Left lobe of liver (tissue), 2 donors: ENCODE results near the gene ITGB7. TPM values are rescaled to one million over a fixed set of nuclear protein-coding genes. Genes with fewer than 3 reads are reported as not detected.
A peak's percentile ranks its signal among the peaks of the same experiment; 100 is the strongest.
"Not testable (repeated sequence)": the region's sequence is repeated elsewhere in the genome, so short reads cannot be mapped to it uniquely, and the experiment has no call there.

Experiments
- ATAC-seq: fragments of 200-7000 bp; cut with Tn5 transposase; one replicate; pipeline ENCODE4 v1.9.1; 2020; ENCODE audit warnings: mild to moderate bottlenecking, moderate library complexity
- DNase-seq: peaks from one replicate; pipeline ENCODE4 v3.0.0-alpha.2; 2020; ENCODE audit warnings: low spot score
- total RNA-seq: library from RNA; stranded (reverse); gene quantifications from one replicate; pipeline ENCODE4 v1.2.1, GENCODE V29; 2021
- donor health status: DM: no; HTN: no; CAD: no; lungs with moderate emphysema.
- donor health status: DM: no; HTN: yes; CAD: no.

The ITGB7 gene
- total RNA-seq, 1 donor from 2014 or later: 8.6 TPM

GRCh38 chr12:53180931-53181645 is 26.0 kb downstream of the ITGB7 start:
- DNase-seq: peak; percentile 78
- ATAC-seq: peak; percentile 73

- peak; percentile 94 for ATAC-seq
- DNase-seq: peak; percentile 98
Measured at GRCh38 chr12:53180220-53180930, 26.7 kb downstream of the ITGB7 start, which contains the start of the genes CSAD and ZNF740. CSAD (minus strand) TSS chr12:53180925; CDS start chr12:53173470, 7,455 bp downstream. ZNF740 (plus strand) TSS chr12:53180722; CDS start chr12:53181984, 1,262 bp downstream.

GRCh38 chr12:53179687-53180219 is 27.3 kb downstream of the ITGB7 start:
- DNase-seq: no peak
- ATAC-seq: peak; percentile 20

GRCh38 chr12:53178803-53179202 is 28.2 kb downstream of the ITGB7 start:
- peak; percentile 36 for DNase-seq
- not testable (repeated sequence) for ATAC-seq

GRCh38 chr12:53177447-53177846 is 29.6 kb downstream of the ITGB7 start:
- ATAC-seq: not testable (repeated sequence)
- DNase-seq: peak; percentile 74

GRCh38 chr12:53176750-53177149 is 30.3 kb downstream of the ITGB7 start:
- DNase-seq (peak; percentile 18), ATAC-seq (no peak)

GRCh38 chr12:53174881-53175491 is 32.1 kb downstream of the ITGB7 start:
- DNase-seq (peak; percentile 95), ATAC-seq (peak; percentile 78)

GRCh38 chr12:53173085-53173715 is 33.9 kb downstream of the ITGB7 start:
- DNase-seq (peak; percentile 36), ATAC-seq (no peak)

GRCh38 chr12:53172352-53172751 is 34.7 kb downstream of the ITGB7 start:
- peak; percentile 38 for DNase-seq
- no peak for ATAC-seq

- DNase-seq (peak; percentile 83), ATAC-seq (peak; percentile 22)
Measured at GRCh38 chr12:53171725-53172329, 35.2 kb downstream of the ITGB7 start.

- ATAC-seq: no peak
- no peak for DNase-seq
Measured at GRCh38 chr12:53170876-53171724, 36.0 kb downstream of the ITGB7 start.

GRCh38 chr12:53170215-53170614 is 36.8 kb downstream of the ITGB7 start:
- ATAC-seq (peak; percentile 72), DNase-seq (peak; percentile 93)

- ATAC-seq (peak; percentile 57), DNase-seq (peak; percentile 49)
Measured at GRCh38 chr12:53169644-53170043, 37.4 kb downstream of the ITGB7 start.

- DNase-seq (no peak), ATAC-seq (no peak)
Measured at GRCh38 chr12:53166837-53167236, 40.2 kb downstream of the ITGB7 start.

GRCh38 chr12:53163008-53163407 is 44.0 kb downstream of the ITGB7 start:
- not testable (repeated sequence) for ATAC-seq, DNase-seq

GRCh38 chr12:53161119-53161911 is 45.7 kb downstream of the ITGB7 start:
- ATAC-seq (peak; percentile 30), DNase-seq (peak; percentile 60)

- ATAC-seq (peak; percentile 24), DNase-seq (no peak)
Measured at GRCh38 chr12:53160673-53161072, 46.4 kb downstream of the ITGB7 start.

- DNase-seq: no peak
- ATAC-seq: peak; percentile 55
Measured at GRCh38 chr12:53160000-53160399, 47.1 kb downstream of the ITGB7 start.
